ENCODE measurements around the gene SMIM32.

Gene SMIM32

DNA sequence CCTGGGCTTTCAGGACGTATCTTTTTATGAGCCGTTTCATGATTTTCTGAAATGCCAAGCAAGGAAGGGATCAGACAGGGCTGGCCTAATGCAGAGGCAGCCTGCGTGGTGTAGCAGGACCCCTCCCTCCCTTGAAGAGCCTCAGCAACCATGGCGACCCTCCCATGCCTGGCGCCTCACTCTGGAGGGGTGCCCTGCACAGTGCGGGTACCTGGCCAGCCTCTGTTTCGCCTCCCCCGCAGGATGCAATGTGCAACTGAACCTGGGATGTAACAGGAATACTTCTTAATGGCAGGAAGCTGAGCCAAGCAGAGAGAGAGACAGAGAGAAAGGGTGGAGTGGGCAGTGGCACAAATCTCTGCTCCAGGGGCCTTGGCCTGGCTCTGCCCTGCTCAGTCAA is 23.3 kb upstream of the SMIM32 start:
- H3K4me3 ChIP-seq (ENCODE audit: low read length): no peak overlapping the region
- no peak for DNase-seq (ENCODE audit: low read depth)
- TF ChIP-seq, protein P1, sequence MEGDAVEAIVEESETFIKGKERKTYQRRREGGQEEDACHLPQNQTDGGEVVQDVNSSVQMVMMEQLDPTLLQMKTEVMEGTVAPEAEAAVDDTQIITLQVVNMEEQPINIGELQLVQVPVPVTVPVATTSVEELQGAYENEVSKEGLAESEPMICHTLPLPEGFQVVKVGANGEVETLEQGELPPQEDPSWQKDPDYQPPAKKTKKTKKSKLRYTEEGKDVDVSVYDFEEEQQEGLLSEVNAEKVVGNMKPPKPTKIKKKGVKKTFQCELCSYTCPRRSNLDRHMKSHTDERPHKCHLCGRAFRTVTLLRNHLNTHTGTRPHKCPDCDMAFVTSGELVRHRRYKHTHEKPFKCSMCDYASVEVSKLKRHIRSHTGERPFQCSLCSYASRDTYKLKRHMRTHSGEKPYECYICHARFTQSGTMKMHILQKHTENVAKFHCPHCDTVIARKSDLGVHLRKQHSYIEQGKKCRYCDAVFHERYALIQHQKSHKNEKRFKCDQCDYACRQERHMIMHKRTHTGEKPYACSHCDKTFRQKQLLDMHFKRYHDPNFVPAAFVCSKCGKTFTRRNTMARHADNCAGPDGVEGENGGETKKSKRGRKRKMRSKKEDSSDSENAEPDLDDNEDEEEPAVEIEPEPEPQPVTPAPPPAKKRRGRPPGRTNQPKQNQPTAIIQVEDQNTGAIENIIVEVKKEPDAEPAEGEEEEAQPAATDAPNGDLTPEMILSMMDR (IDR thresholded peaks at IDR 0.05; ENCODE audit: insufficient read depth, low read depth, low read length, missing control alignments): no peak

- TF ChIP-seq, protein P1 (IDR thresholded peaks at IDR 0.05; ENCODE audit: insufficient read depth, low read depth, low read length, missing control alignments): no peak
Observed at GRCh38 chr5:136215812-136216211, 22.9 kb upstream of the SMIM32 start.

GRCh38 chr5:136213919-136214493 is 21.0 kb upstream of the SMIM32 start:
- no peak for DNase-seq (ENCODE audit: low read depth)
- TF ChIP-seq, protein P1 (IDR thresholded peaks at IDR 0.05; ENCODE audit: insufficient read depth, low read depth, low read length, missing control alignments): no peak

More at GRCh38 chr5:136215812-136216211, 22.9 kb upstream of the SMIM32 start:
- no peak overlapping the region for H3K4me3 ChIP-seq (ENCODE audit: low read length)
- no peak for DNase-seq (ENCODE audit: low read depth)

GRCh38 chr5:136212252-136212721 is 19.3 kb upstream of the SMIM32 start:
- no peak overlapping the region for H3K4me3 ChIP-seq (ENCODE audit: low read length)
- DNase-seq (ENCODE audit: low read depth): peak; percentile 64
- TF ChIP-seq, protein P1 (IDR thresholded peaks at IDR 0.05; ENCODE audit: insufficient read depth, low read depth, low read length, missing control alignments): peak; percentile 93

More at GRCh38 chr5:136213919-136214493, 21.0 kb upstream of the SMIM32 start:
- H3K4me3 ChIP-seq (ENCODE audit: low read length): no peak overlapping the region

- TF ChIP-seq, protein P1 (IDR thresholded peaks at IDR 0.05; ENCODE audit: insufficient read depth, low read depth, low read length, missing control alignments): no peak
- no peak for DNase-seq (ENCODE audit: low read depth)
- no peak overlapping the region for H3K4me3 ChIP-seq (ENCODE audit: low read length)
Observed at GRCh38 chr5:136211282-136212040, 18.5 kb upstream of the SMIM32 start.

GRCh38 chr5:136210259-136210658 is 17.3 kb upstream of the SMIM32 start:
- TF ChIP-seq, protein P1 (IDR thresholded peaks at IDR 0.05; ENCODE audit: insufficient read depth, low read depth, low read length, missing control alignments): no peak
- H3K4me3 ChIP-seq (ENCODE audit: low read length): no peak overlapping the region
- DNase-seq (ENCODE audit: low read depth): no peak

All from epithelial cell of esophagus (primary cell).